Endothelial cell of umbilical vein (primary cell): ENCODE measurements around the gene MAS1L. TPM values are rescaled to one million over a fixed set of nuclear protein-coding genes. Genes with fewer than 3 reads are reported as not detected.

ENCODE experiments used
- BruUV-seq: library from RNA; stranded (reverse); fragments of 400-500 nt; replicated peaks from 2 replicates; lab custom pipeline; 2021; lab: Mats Ljungman, UMichigan
- CTCF ChIA-PET: fragments of 300-600, 350-600 bp; sonication (Branson Sonifier 250); formaldehyde crosslinking; loops from one replicate; lab custom pipeline; 2021; ENCODE audit warnings: antibody characterized with exemption, inconsistent platforms; lab: Charles Lee
- POLR2A ChIA-PET: fragments of 300-600, 350-600 bp; sonication (Branson Sonifier 250); formaldehyde crosslinking; loops from one replicate; lab custom pipeline; 2021; ENCODE audit warnings: antibody characterized with exemption, inconsistent platforms; lab: Charles Lee
- DNase-seq: peaks from one replicate; pipeline ENCODE4 v3.0.0-alpha.2; 2011; ENCODE audit warnings: low read depth, low spot score
- FAIRE-seq: peaks from 2 replicates; lab custom pipeline; 2011; peaks lifted over from hg19 to GRCh38; lab: Jason Lieb, UNC
- H2AFZ ChIP-seq: 2 replicates; pipeline ENCODE4 v1.6.0; 2012; ENCODE audit warnings: low read depth, low read length, control low read depth, inconsistent platforms
- H3K27ac ChIP-seq: 2 replicates; pipeline ENCODE4 v1.5.1; 2011; ENCODE audit warnings: low read depth, mild to moderate bottlenecking, control low read depth, low read length, moderate library complexity; ENCODE audit not compliant: insufficient read depth
- H3K27me3 ChIP-seq, 2 experiments: 2 replicates each; pipeline versions ENCODE4 v1.6.0 to v1.6.1; 2011; ENCODE audit warnings: low read length in 2 of 2, mixed read lengths in 1 of 2; ENCODE audit not compliant: control insufficient read depth in 2 of 2, insufficient read depth in 2 of 2
- H3K36me3 ChIP-seq, 2 experiments: 2 replicates in 1 of 2; 3 replicates in 1 of 2; pipeline ENCODE4 v1.5.1; 2011; ENCODE audit warnings: low read length in 2 of 2, mild to moderate bottlenecking in 1 of 2, moderate library complexity in 1 of 2; ENCODE audit not compliant: control insufficient read depth in 2 of 2, insufficient read depth in 2 of 2; ENCODE audit errors: extremely low read depth in 1 of 2
- H3K4me1 ChIP-seq: 3 replicates; pipeline ENCODE4 v1.5.1; 2011; ENCODE audit warnings: mild to moderate bottlenecking, low read length; ENCODE audit not compliant: control insufficient read depth, insufficient read depth; ENCODE audit errors: extremely low read depth
- H3K4me2 ChIP-seq: 2 replicates; pipeline ENCODE4 v1.6.1; 2011; ENCODE audit warnings: low read length, control low read depth, mixed read lengths; ENCODE audit not compliant: insufficient read depth
- H3K4me3 ChIP-seq, 3 experiments: fragments of 200-600 bp in 1 of 3; sonication (generic), shearing (Covaris generic) in 1 of 3; replicated peaks in 1 of 3; 2 replicates each; pipeline ENCODE4 v1.5.1; 2011 to 2016; ENCODE audit warnings: control low read depth in 3 of 3, low read length in 3 of 3, mild to moderate bottlenecking in 2 of 3, inconsistent platforms in 1 of 3, low read depth in 1 of 3, moderate library complexity in 1 of 3; ENCODE audit not compliant: insufficient read depth in 1 of 3
- H3K79me2 ChIP-seq: 2 replicates; pipeline ENCODE4 v1.6.0; 2012; ENCODE audit warnings: low read length, inconsistent platforms; ENCODE audit not compliant: control insufficient read depth, insufficient read depth
- H3K9ac ChIP-seq: replicated peaks from 2 replicates; pipeline ENCODE3; 2011; ENCODE audit warnings: low read length, control low read depth; ENCODE audit not compliant: insufficient read depth; ENCODE audit errors: extremely low read depth
- H3K9me1 ChIP-seq: replicated peaks from 3 replicates; pipeline ENCODE4 v1.6.0; 2011; ENCODE audit warnings: mild to moderate bottlenecking, low read length; ENCODE audit not compliant: control insufficient read depth, insufficient read depth; ENCODE audit errors: extremely low read depth
- H3K9me3 ChIP-seq: replicated peaks from 2 replicates; pipeline ENCODE4 v1.5.1; 2012; ENCODE audit warnings: low read length, inconsistent platforms; ENCODE audit not compliant: control insufficient read depth, insufficient read depth
- H4K20me1 ChIP-seq: replicated peaks from 2 replicates; pipeline ENCODE3; 2011; ENCODE audit warnings: mild to moderate bottlenecking, low read length; ENCODE audit not compliant: control insufficient read depth, insufficient read depth; ENCODE audit errors: extremely low read depth
- EZH2 ChIP-seq: IDR thresholded peaks from 2 replicates; pipeline ENCODE4 v1.6.1; 2012; ENCODE audit warnings: borderline replicate concordance, low read depth, mild to moderate bottlenecking, moderate library complexity, low read length, inconsistent platforms; ENCODE audit not compliant: severe bottlenecking
- FOS ChIP-seq: IDR thresholded peaks from 2 replicates; pipeline ENCODE4 v1.6.1; 2011; ENCODE audit warnings: mild to moderate bottlenecking, low read length, moderate library complexity, borderline replicate concordance; ENCODE audit not compliant: insufficient read depth
- GATA2 ChIP-seq: IDR thresholded peaks from 2 replicates; pipeline ENCODE4 v1.7.0; 2011; ENCODE audit warnings: low read depth, mild to moderate bottlenecking, moderate library complexity, mixed read lengths, low read length; ENCODE audit not compliant: insufficient read length, insufficient read depth
- JUN ChIP-seq: IDR thresholded peaks from 2 replicates; pipeline ENCODE4 v1.6.1; 2011; ENCODE audit warnings: borderline replicate concordance, low read depth; ENCODE audit not compliant: insufficient read length, insufficient read depth
- MAX ChIP-seq: IDR thresholded peaks from 2 replicates; pipeline ENCODE4 v1.6.1; 2011; ENCODE audit not compliant: insufficient read depth, insufficient read length
- MYC ChIP-seq: IDR thresholded peaks from one replicate; pipeline ENCODE4 v1.6.1; 2011; ENCODE audit warnings: mild to moderate bottlenecking, low read depth, low read length
- POLR2A ChIP-seq: IDR thresholded peaks from 2 replicates; pipeline ENCODE4 v1.6.1; 2012; ENCODE audit warnings: low read depth, mild to moderate bottlenecking, control low read depth, low read length
- POLR2AphosphoS5 ChIP-seq: IDR thresholded peaks from 2 replicates; pipeline ENCODE4 v1.6.1; 2012; ENCODE audit warnings: low read depth, mild to moderate bottlenecking, control low read depth, low read length, moderate library complexity; ENCODE audit not compliant: insufficient read depth
- dilution Hi-C: fragments of 300-500 bp; cut with MboI; formaldehyde crosslinking; loops from one replicate; pipeline ENCODE4 v1.15.0; 2019; ENCODE audit warnings: low sequenced_read_pairs; ENCODE audit not compliant: extremely low pct_ligation_motif_present
- intact Hi-C: fragments of 100-400 bp; cut with micrococcal nuclease; formaldehyde crosslinking; loops from one replicate; pipeline ENCODE4 v1.10.0; 2022
- polyA plus RNA-seq, 4 experiments: library from polyadenylated mRNA; depleted of rRNA in 3 of 4; stranded (reverse) in 3 of 4; unstranded in 1 of 4; fragments of >200 nt; gene quantifications; 2 replicates each; pipeline versions ENCODE4 v1.2.1 to v1.2.3, GENCODE V29; 2011 to 2012; ENCODE audit warnings: missing spikeins in 1 of 4
- total RNA-seq: library from RNA; stranded (reverse); gene quantifications from 2 replicates; pipeline ENCODE4 v1.2.3, GENCODE V29; 2021
- TF ChIP-seq, protein P1 (sequence below), 2 donors: IDR thresholded peaks; 1 replicate in 1 of 2; 2 replicates in 1 of 2; pipeline ENCODE4 v1.5.1; 2011; ENCODE audit warnings: low read length in 2 of 2, mild to moderate bottlenecking in 2 of 2, moderate library complexity in 2 of 2, control low read depth in 1 of 2, inconsistent platforms in 1 of 2, low read depth in 1 of 2; ENCODE audit not compliant: insufficient read depth in 1 of 2; ENCODE audit errors: extremely low read depth in 1 of 2

MAS1L gene
- total and polyA plus RNA-seq, 2 donors (not counting 3 experiments of a cell fraction or from before 2014, with no cell fraction given): not detected

DNA sequence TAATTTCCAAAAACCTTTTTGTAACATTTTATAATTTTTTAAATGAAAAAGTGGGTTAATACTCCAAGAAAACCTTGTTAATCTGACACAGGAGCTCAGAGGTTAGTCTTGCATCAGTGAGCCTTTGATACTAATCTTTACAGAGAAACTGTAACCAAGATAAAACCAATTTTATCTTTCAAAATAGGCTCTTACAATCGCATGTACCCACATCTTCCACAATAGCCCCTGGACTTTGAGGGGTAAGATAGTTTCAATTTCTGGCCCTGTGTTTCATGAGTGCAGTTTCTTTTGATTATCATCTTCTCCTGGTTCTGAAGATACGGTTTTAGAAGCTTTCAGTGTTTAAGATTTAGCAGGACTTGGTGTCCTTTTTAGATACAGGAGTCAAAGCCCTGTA is 34.5 kb upstream of the MAS1L start:
- Histone ChIP-seq H3K27ac (no peak overlapping the region), H2AFZ (no peak overlapping the region), H3K9me1 (no peaks in the 10 kb centered on the region), H4K20me1 (no peaks in the 10 kb centered on the region), H3K79me2 (no peaks in the 10 kb centered on the region), H3K4me2 (no peak overlapping the region), H3K4me1 (no peaks in the 10 kb centered on the region), H3K36me3 (no peaks in the 10 kb centered on the region), H3K9me3 (no peaks in the 10 kb centered on the region), H3K9ac (no peak overlapping the region), H3K27me3 (no peaks in the 10 kb centered on the region), H3K4me3 (no peak overlapping the region)
- TF ChIP-seq JUN (no peak), EZH2 (no peak), POLR2A (no peak), MYC (no peak), POLR2AphosphoS5 (no peak), FOS (no peak), GATA2 (no peak), MAX (no peak)
- TF ChIP-seq, protein P1, sequence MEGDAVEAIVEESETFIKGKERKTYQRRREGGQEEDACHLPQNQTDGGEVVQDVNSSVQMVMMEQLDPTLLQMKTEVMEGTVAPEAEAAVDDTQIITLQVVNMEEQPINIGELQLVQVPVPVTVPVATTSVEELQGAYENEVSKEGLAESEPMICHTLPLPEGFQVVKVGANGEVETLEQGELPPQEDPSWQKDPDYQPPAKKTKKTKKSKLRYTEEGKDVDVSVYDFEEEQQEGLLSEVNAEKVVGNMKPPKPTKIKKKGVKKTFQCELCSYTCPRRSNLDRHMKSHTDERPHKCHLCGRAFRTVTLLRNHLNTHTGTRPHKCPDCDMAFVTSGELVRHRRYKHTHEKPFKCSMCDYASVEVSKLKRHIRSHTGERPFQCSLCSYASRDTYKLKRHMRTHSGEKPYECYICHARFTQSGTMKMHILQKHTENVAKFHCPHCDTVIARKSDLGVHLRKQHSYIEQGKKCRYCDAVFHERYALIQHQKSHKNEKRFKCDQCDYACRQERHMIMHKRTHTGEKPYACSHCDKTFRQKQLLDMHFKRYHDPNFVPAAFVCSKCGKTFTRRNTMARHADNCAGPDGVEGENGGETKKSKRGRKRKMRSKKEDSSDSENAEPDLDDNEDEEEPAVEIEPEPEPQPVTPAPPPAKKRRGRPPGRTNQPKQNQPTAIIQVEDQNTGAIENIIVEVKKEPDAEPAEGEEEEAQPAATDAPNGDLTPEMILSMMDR (IDR thresholded peaks at IDR 0.05; ENCODE audit: extremely low read depth in 1 of 2, insufficient read depth in 1 of 2, low read depth in 1 of 2, low read length in 2 of 2): no peak
- POLR2A ChIA-PET: no interaction called here
- dilution Hi-C loops: no loop called here
- DNase-seq (no peak), FAIRE-seq (no peak)
- intact Hi-C loops: no loop called here
- CTCF ChIA-PET: no interaction called here
- no TSS peak for BruUV-seq
